GM21526 (cell line): ENCODE data around the gene TIGD7.

Source experiments
- ATAC-seq: cut with Tn5 transposase; IDR thresholded peaks from one replicate; pipeline ENCODE4 v1.9.1; 2021; ENCODE audit warnings: moderate library complexity; ENCODE audit not compliant: unreplicated experiment, low FRiP score

Gene TIGD7, protein sequence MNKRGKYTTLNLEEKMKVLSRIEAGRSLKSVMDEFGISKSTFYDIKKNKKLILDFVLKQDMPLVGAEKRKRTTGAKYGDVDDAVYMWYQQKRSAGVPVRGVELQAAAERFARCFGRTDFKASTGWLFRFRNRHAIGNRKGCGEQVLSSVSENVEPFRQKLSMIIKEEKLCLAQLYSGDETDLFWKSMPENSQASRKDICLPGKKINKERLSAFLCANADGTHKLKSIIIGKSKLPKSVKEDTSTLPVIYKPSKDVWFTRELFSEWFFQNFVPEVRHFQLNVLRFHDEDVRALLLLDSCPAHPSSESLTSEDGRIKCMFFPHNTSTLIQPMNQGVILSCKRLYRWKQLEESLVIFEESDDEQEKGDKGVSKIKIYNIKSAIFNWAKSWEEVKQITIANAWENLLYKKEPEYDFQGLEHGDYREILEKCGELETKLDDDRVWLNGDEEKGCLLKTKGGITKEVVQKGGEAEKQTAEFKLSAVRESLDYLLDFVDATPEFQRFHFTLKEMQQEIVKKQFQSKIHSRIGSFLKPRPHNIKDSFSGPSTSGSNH

GRCh38 chr16:3305109-3306068 lies at the start of gene TIGD7, which contains the start of gene ZNF75A:
Gene TIGD7, minus strand, starts transcription at chr16:3305430. Its CDS starts 4,816 bp downstream, at chr16:3300614.
Gene ZNF75A, plus strand, starts transcription at chr16:3305497. Its CDS starts 2,932 bp downstream, at chr16:3308429.
- peak; percentile 92 for ATAC-seq

DNA sequence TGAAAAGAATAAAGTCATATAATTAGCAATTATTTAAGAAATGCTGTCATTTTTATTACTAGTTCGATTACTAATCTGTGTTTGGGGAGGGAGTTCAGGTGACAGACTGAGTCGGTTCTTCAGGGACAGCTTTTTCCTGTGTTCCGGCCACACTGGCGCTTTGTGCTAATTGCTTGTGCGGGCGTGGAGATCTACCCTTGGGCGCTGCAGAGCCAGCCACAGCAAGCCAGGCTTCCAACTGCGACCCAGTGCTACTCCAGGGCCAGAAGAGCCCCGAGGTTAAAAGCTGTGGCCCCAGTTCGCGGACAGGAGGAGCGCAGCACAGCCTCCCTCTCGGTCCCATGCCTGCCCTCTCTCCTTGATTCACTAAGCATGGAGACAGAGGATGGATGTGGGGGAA lies 43.9 kb upstream of the TIGD7 start:
- ATAC-seq, result no peak

- ATAC-seq, result no peak
Observed at GRCh38 chr16:3348547-3349167, 43.4 kb upstream of the TIGD7 start.

GRCh38 chr16:3347586-3347985 lies 42.4 kb upstream of the TIGD7 start:
- ATAC-seq, result no peak

GRCh38 chr16:3346041-3346440 lies 40.8 kb upstream of the TIGD7 start:
- no peak for ATAC-seq

GRCh38 chr16:3328643-3329042 lies 23.4 kb upstream of the TIGD7 start:
- ATAC-seq, result no peak

DNA sequence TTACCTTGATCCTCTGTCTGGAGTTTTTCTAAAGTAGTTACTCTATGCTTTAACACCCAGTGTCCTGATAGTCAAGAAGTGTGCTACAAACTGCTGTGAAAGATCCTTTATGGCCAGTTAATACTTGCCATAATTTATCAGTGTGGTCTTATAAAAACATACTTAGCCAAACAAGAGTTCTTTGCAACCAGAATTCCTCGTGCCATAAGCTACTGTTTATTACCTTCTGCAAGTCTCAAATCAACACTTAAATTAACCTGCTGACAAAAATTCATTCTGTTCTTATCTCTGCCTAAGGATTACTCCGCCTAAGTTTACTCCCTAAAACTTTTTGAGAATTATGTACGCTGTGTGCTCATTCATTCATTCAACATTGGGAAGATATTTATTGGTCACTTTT lies 22.9 kb upstream of the TIGD7 start:
- no peak for ATAC-seq

GRCh38 chr16:3327514-3327913 lies 22.3 kb upstream of the TIGD7 start:
- ATAC-seq, result no peak

- no peak for ATAC-seq
Observed at GRCh38 chr16:3321816-3322215, 16.6 kb upstream of the TIGD7 start.

- ATAC-seq, result no peak
Observed at GRCh38 chr16:3317315-3317999, 12.2 kb upstream of the TIGD7 start.

GRCh38 chr16:3311496-3311895 lies 6.3 kb upstream of the TIGD7 start:
- ATAC-seq, result no peak

- ATAC-seq, result no peak
Observed at GRCh38 chr16:3306078-3306477, 848 bp upstream of the TIGD7 start.

- ATAC-seq, result no peak
Observed at GRCh38 chr16:3304370-3304769, 860 bp downstream of the TIGD7 start.

DNA sequence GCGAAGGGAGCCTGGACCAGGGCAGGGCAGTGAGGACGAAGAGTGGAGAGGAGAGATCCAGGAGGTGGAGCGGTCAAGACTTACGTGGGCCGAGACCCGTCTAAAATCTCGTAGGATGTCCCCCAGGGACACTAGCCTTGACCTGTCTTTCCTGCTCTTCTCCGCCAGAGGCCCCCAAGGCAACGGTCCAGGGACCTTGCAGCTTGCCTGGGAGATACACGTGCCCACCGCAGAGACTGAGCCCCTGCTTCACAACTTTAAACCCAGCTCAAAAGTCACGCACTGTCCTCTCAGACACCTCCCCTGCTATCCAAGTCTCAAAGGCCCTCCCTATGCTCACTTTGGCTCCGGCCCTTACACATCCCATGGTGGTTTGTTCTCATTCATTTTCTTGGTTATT lies 9.4 kb downstream of the TIGD7 start:
- no peak for ATAC-seq

GRCh38 chr16:3295209-3295608 lies 10.0 kb downstream of the TIGD7 start:
- ATAC-seq, result no peak

- ATAC-seq, result no peak
Observed at GRCh38 chr16:3292604-3293003, 12.6 kb downstream of the TIGD7 start.

DNA sequence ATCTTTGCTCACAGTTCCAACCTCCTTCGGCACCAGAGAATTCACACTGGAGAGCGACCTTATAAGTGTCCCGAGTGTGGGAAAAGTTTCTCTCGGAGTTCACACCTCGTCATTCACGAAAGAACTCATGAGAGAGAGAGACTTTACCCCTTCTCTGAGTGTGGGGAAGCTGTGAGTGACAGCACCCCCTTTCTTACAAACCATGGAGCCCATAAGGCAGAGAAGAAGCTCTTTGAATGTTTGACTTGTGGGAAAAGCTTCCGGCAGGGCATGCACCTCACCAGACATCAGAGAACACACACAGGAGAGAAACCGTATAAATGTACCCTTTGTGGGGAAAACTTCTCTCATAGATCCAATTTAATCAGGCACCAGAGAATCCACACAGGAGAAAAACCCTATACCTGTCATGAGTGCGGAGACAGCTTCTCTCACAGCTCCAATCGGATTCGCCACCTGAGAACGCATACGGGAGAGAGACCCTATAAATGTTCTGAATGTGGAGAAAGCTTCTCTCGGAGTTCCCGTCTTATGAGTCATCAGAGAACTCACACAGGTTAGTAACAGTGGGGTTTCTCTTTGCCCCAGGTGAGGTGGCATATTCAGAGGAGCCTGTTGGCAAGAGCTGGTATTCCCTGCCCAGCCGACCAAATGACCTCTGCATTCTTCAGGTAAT lies 15.1 kb downstream of the TIGD7 start:
- ATAC-seq, result no peak

- ATAC-seq, result no peak
Observed at GRCh38 chr16:3285131-3285530, 20.1 kb downstream of the TIGD7 start.
